Measurements from ENCODE around the gene ACAD11. TPM values are rescaled to one million over a fixed set of nuclear protein-coding genes. Genes with fewer than 3 reads are reported as not detected.

Gene ACAD11
- total RNA-seq, 1 experiment from 2014 or later = 12.6 TPM

- BruUV-seq (replicated peaks) = no TSS peak
- Histone ChIP-seq H3K4me1 (ENCODE audit: control insufficient read depth in 1 of 2, insufficient read depth in 2 of 2, low read length in 2 of 2) (no peaks in the 10 kb centered on the region), H3K4me2 (ENCODE audit: low read length) (no peak overlapping the region), H2AFZ (ENCODE audit: low read depth, low read length, poor library complexity, severe bottlenecking) (no peak overlapping the region), H3K9ac (ENCODE audit: low read length) (no peak overlapping the region), H4K20me1 (ENCODE audit: insufficient read depth) (no peaks in the 10 kb centered on the region), H3K36me3 (ENCODE audit: control insufficient read depth in 1 of 2, insufficient read depth in 2 of 2, low read length in 2 of 2) (no peaks in the 10 kb centered on the region), H3K4me3 (replicated peaks in 1 of 2; ENCODE audit: low read depth in 1 of 2, low read length in 2 of 2) (no peak overlapping the region), H3K27ac (ENCODE audit: low read depth, low read length) (no peak overlapping the region), H3K79me2 (ENCODE audit: insufficient read depth, low read length) (no peaks in the 10 kb centered on the region), H3K9me3 (ENCODE audit: control insufficient read depth in 1 of 2, insufficient read depth in 1 of 2, low read depth in 1 of 2, low read length in 2 of 2) (no peaks in the 10 kb centered on the region), H3K9me2 (ENCODE audit: insufficient read depth) (no peaks in the 10 kb centered on the region), H3K27me3 (ENCODE audit: insufficient read depth, low read length) (no peaks in the 10 kb centered on the region)
- no peak for TF ChIP-seq REST (IDR thresholded peaks at IDR 0.05; ENCODE audit: low read depth)
- no peak for TF ChIP-seq TCF7L2 (IDR thresholded peaks at IDR 0.05; ENCODE audit: borderline replicate concordance, extremely low read depth, insufficient read depth, insufficient read length)
- no peak for TF ChIP-seq RAD21 (IDR thresholded peaks at IDR 0.05; ENCODE audit: low read depth)
- RAD21 ChIA-PET (ENCODE audit: low non-redundant PET in 1 of 2, low total read pairs in 2 of 2, uncharacterized antibody in 2 of 2, unreplicated experiment in 2 of 2) = no interaction called here
- POLR2A ChIA-PET = no interaction called here
- intact Hi-C loops (cut with micrococcal nuclease) = no loop called here
- CTCF ChIA-PET = no interaction called here
- ATAC-seq = no peak
- no peak for DNase-seq (ENCODE audit: low read depth, low spot score)
Measured at GRCh38 chr3:132595014-132595413, 64.6 kb downstream of the ACAD11 start.

- intact Hi-C loops (cut with micrococcal nuclease) = no loop called here
- no peak overlapping the region for H3K4me2 ChIP-seq (ENCODE audit: low read length)
- DNase-seq (ENCODE audit: low read depth, low spot score) (no peak), ATAC-seq (no peak)
- H3K27ac ChIP-seq (ENCODE audit: low read depth, low read length) = no peak overlapping the region
- H3K9me2 ChIP-seq (ENCODE audit: insufficient read depth) = no peaks in the 10 kb centered on the region
- POLR2A ChIA-PET = no interaction called here
- H3K4me3 ChIP-seq (replicated peaks in 1 of 2; ENCODE audit: low read depth in 1 of 2, low read length in 2 of 2) = no peak overlapping the region
- H3K79me2 ChIP-seq (ENCODE audit: insufficient read depth, low read length) = no peaks in the 10 kb centered on the region
- H3K9ac ChIP-seq (ENCODE audit: low read length) = no peak overlapping the region
- H3K9me3 ChIP-seq (ENCODE audit: control insufficient read depth in 1 of 2, insufficient read depth in 1 of 2, low read depth in 1 of 2, low read length in 2 of 2) = no peaks in the 10 kb centered on the region
- H3K27me3 ChIP-seq (ENCODE audit: insufficient read depth, low read length) = no peaks in the 10 kb centered on the region
- TF ChIP-seq EGR1 (IDR thresholded peaks at IDR 0.05; ENCODE audit: low read depth) (no peak), EZH2phosphoT487 (IDR thresholded peaks at IDR 0.05; ENCODE audit: borderline replicate concordance) (no peak)
- CTCF ChIA-PET = no interaction called here
- no TSS peak for BruUV-seq (replicated peaks)
- no peaks in the 10 kb centered on the region for H3K36me3 ChIP-seq (ENCODE audit: control insufficient read depth in 1 of 2, insufficient read depth in 2 of 2, low read length in 2 of 2)
- no peaks in the 10 kb centered on the region for H3K4me1 ChIP-seq (ENCODE audit: control insufficient read depth in 1 of 2, insufficient read depth in 2 of 2, low read length in 2 of 2)
- no peaks in the 10 kb centered on the region for H4K20me1 ChIP-seq (ENCODE audit: insufficient read depth)
- no peak overlapping the region for H2AFZ ChIP-seq (ENCODE audit: low read depth, low read length, poor library complexity, severe bottlenecking)
- RAD21 ChIA-PET (ENCODE audit: low non-redundant PET in 1 of 2, low total read pairs in 2 of 2, uncharacterized antibody in 2 of 2, unreplicated experiment in 2 of 2) = no interaction called here
Measured at GRCh38 chr3:132594498-132594897, 65.1 kb downstream of the ACAD11 start.

All from HCT116 (cell line).